Suprapubic skin (tissue), 4 donors: ENCODE data around the gene FDX2. TPM values are rescaled to one million over a fixed set of nuclear protein-coding genes. Genes with fewer than 3 reads are reported as not detected.

Source experiments
- DNase-seq, 2 donors: peaks; one replicate each; pipeline ENCODE4 v3.0.0-alpha.2; 2019; ENCODE audit warnings: low spot score in 2 of 2
- H3K27ac ChIP-seq: fragments of 200-600 bp; sonication (generic); one replicate; pipeline ENCODE4 v1.5.1; 2019
- H3K27me3 ChIP-seq: fragments of 200-600 bp; sonication (generic); one replicate; pipeline ENCODE4 v1.5.1; 2019
- H3K36me3 ChIP-seq: fragments of 200-600 bp; sonication (generic); one replicate; pipeline ENCODE4 v1.5.1; 2019
- H3K4me1 ChIP-seq: fragments of 200-600 bp; sonication (generic); one replicate; pipeline ENCODE4 v1.5.1; 2019
- H3K4me3 ChIP-seq: fragments of 200-600 bp; sonication (generic); one replicate; pipeline ENCODE4 v1.5.1; 2019; ENCODE audit warnings: mild to moderate bottlenecking
- H3K9me3 ChIP-seq: fragments of 200-600 bp; sonication (generic); one replicate; pipeline ENCODE4 v1.5.1; 2019
- EP300 ChIP-seq: sonication (generic); formaldehyde crosslinking; IDR thresholded peaks from one replicate; pipeline ENCODE4 v1.6.1; 2017; ENCODE audit warnings: antibody characterized with exemption
- POLR2A ChIP-seq, 2 donors: fragments of 450-650 bp; IDR thresholded peaks; one replicate each; pipeline ENCODE4 v1.6.1; 2017; ENCODE audit warnings: antibody characterized with exemption in 2 of 2, mild to moderate bottlenecking in 2 of 2, moderate library complexity in 2 of 2
- POLR2AphosphoS5 ChIP-seq, 3 donors: sonication (generic); formaldehyde crosslinking; IDR thresholded peaks; one replicate each; pipeline ENCODE4 v1.6.1; 2017; ENCODE audit warnings: antibody characterized with exemption in 3 of 3
- WGBS: methylation state at CpG from one replicate; pipeline ENCODE4 v1.1.5; 2018; 5-methylcytosine and 5-hydroxymethylcytosine counted together
- total RNA-seq, 4 donors: library from RNA; depleted of rRNA; stranded (reverse); fragments of >200 nt; gene quantifications; one replicate each; pipeline ENCODE4 v1.1.0, GENCODE V29; 2016
- TF ChIP-seq, protein P1 (sequence below), 2 donors: fragments of 200-600 bp in 1 of 2; fragments of 450-650 bp in 1 of 2; sonication (generic) in 1 of 2; IDR thresholded peaks; one replicate each; pipeline ENCODE4 v1.5.1; 2016 to 2019; ENCODE audit warnings: antibody characterized with exemption in 2 of 2, mild to moderate bottlenecking in 1 of 2, moderate library complexity in 1 of 2

The FDX2 gene
- total RNA-seq, 4 donors from 2014 or later: 7.9 to 19.0 (median 14.5) TPM

DNA sequence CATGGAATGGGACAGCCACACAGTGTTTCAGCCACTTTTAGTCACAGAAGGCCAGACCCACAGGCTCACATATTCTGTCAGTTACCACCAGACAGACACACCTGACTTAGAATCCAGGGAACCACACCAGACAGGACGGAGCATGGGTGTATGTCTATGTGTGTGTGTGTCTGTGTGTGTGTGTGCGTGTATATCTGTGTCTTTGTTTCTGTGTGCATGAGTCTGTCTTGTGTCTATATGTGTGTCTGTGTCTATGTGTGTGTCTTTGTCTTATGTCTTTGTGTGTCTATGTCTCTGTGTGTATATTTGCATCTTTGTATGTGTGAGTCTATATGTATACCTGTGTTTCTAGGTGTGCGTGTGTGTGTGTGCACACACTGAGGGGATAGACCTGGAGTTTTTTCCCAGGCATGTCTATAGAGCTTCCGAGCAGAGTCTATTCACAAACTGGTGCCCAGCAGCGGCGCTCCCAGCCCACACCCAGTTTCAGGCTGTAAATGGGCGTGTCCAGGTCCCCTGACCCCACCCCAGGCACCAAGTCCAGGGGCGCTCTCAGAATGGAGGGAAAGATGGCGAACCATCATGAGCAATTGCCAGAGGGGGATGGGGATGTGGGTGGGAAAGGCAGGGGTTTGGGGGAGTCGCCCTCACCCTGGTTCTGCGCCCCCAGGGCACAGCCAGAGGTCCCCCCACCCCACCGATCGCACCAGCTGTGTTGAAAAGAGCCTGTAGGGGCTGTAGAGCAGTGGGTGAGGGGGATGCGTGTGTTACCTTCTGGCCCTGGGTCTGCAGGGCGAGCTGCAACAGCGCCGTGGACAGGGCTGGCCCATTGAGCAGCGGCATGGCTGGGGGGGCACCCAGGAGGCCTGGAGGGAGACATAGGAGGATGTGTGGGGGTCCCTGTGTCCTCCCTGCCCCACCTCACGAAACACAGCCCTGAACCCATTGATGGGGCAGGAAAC, 6.3 kb upstream of the FDX2 start:
- WGBS: 88% methylated on average over 16 of the region's 19 CpGs
- H3K27ac ChIP-seq: no peak overlapping the region
- no peak for DNase-seq
- H3K4me1 ChIP-seq: no peaks in the 10 kb centered on the region
- H3K4me3 ChIP-seq: no peak overlapping the region
- peaks cover 98% of the 10 kb centered on the region for H3K36me3 ChIP-seq
- TF ChIP-seq EP300 (no peak), POLR2A (IDR thresholded peaks at IDR 0.05) (no peak), POLR2AphosphoS5 (IDR thresholded peaks at IDR 0.05) (no peak)
- TF ChIP-seq, protein P1, sequence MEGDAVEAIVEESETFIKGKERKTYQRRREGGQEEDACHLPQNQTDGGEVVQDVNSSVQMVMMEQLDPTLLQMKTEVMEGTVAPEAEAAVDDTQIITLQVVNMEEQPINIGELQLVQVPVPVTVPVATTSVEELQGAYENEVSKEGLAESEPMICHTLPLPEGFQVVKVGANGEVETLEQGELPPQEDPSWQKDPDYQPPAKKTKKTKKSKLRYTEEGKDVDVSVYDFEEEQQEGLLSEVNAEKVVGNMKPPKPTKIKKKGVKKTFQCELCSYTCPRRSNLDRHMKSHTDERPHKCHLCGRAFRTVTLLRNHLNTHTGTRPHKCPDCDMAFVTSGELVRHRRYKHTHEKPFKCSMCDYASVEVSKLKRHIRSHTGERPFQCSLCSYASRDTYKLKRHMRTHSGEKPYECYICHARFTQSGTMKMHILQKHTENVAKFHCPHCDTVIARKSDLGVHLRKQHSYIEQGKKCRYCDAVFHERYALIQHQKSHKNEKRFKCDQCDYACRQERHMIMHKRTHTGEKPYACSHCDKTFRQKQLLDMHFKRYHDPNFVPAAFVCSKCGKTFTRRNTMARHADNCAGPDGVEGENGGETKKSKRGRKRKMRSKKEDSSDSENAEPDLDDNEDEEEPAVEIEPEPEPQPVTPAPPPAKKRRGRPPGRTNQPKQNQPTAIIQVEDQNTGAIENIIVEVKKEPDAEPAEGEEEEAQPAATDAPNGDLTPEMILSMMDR (IDR thresholded peaks at IDR 0.05): no peak
- no peaks in the 10 kb centered on the region for H3K9me3 ChIP-seq
- no peaks in the 10 kb centered on the region for H3K27me3 ChIP-seq

DNA sequence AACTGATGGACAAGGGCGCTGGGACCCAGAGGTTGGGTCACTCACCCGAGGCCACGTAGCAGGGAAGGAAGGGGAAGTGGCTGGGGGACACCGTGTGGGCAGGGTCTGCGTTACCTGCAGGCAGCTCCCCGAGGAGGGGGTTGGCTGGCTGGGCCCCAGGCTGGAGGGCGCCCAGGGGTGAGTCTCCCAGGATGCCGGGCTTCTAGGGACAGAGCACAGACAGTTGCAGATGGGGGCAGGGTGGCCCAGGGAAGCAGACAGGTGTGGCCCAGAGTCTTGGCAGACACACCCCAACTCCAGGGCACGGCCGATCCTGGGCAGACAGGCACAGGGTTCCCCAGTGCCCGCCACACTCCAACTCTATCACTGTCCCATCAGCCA, 5.6 kb upstream of the FDX2 start:
- Histone ChIP-seq H3K9me3 (no peaks in the 10 kb centered on the region), H3K36me3 (peaks cover 96% of the 10 kb centered on the region), H3K4me3 (no peak overlapping the region), H3K27ac (no peak overlapping the region), H3K4me1 (no peaks in the 10 kb centered on the region), H3K27me3 (no peaks in the 10 kb centered on the region)
- whole genome bisulfite sequencing: 88% methylated on average over 10 of the region's 11 CpGs
- TF ChIP-seq POLR2AphosphoS5 (IDR thresholded peaks at IDR 0.05) (no peak), POLR2A (IDR thresholded peaks at IDR 0.05) (no peak), EP300 (no peak)
- TF ChIP-seq, protein P1 (IDR thresholded peaks at IDR 0.05): no peak
- DNase-seq: no peak

DNA sequence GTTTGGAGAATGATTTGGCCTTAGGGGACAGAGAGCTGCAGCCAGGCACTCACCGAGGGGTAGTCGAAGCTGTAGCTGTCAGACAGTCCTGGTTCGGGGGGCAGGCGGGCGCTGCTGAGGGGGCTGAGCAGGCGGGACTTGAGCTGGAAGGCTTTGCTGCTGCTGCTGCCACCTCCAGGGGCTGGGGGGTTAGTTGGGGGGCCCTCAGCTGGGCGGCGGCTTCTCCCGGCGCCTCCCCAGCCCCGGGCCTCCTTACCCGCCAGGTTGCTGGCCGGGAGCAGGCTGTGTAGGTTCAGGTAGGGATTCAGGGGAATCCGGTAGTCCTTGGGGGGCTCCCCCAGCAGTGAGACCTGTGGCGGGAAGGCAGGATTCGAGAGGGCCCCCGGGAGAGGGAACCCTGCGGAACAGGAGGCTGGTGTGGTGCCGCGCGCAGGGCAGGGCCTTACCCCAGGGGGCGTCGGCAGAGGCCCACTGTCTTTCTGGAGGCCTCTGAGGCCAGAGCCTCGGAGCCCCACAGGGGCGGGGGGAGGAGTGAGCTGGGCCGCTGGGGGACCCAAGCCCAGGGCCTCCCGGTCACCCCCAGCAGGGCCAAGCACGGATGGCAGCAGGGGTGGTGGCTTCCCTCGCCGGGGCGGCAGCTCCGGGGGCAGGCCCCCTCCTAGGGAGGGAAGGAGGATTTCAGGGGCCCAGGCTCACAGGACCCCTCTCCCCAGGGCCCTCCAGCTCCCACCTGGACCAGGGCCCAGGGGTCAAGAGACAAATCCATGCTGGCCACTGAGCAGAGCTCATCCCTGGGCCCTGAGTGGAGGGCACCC, 5.0 kb upstream of the FDX2 start:
- peaks cover 90% of the 10 kb centered on the region for H3K36me3 ChIP-seq
- 90% methylated on average over 11 of the region's 32 CpGs for WGBS
- TF ChIP-seq POLR2A (IDR thresholded peaks at IDR 0.05): no peak
- no peak for TF ChIP-seq EP300
- TF ChIP-seq, protein P1 (IDR thresholded peaks at IDR 0.05): no peak
- no peak for TF ChIP-seq POLR2AphosphoS5 (IDR thresholded peaks at IDR 0.05)
- H3K27me3 ChIP-seq: no peaks in the 10 kb centered on the region
- peaks cover 5% of the 10 kb centered on the region for H3K4me1 ChIP-seq
- H3K4me3 ChIP-seq: no peak overlapping the region
- DNase-seq: no peak
- no peak overlapping the region for H3K27ac ChIP-seq
- no peaks in the 10 kb centered on the region for H3K9me3 ChIP-seq

DNA sequence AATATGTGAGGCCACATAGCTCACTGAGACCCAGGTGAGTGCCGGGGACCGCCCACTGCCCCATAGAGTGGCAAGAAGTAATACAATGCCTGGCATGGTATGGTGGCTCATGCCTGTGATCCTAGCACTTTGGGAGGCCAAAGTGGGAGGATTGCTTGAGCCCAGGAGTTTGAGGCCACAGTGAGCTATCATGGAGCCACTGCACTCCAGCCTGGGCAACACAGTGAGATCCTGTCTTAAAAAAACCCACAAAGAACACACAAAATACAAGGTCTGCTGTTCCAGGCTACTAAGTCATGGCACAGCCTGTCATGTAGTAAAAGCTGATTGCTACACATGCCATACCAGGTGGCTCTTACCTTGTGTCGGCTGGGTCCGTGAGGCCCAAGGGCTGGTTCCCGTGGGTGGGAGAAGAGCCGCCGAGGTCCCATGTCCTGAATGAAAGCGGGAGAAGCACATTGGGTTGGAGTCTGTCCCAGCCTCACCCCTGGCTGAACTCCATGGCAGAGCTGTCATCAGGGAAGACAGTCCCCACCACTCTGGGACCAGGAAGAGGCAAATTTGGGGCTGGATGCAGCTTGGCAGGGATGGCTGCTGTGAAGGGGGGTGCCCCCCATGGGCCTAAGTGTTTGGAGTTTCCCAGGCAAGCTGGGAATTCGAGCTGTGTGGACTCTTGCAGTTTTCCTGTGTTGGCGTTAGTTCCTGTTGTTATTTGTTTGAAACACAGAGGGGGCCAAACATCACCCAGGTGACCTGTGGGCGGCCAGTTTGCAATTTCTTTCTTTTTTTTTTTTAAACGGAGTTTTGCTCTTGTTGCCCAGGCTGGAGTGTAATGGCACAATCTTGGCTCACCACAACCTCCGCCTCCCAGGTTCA, 3.2 kb upstream of the FDX2 start:
- Histone ChIP-seq H3K4me1 (peaks cover 15% of the 10 kb centered on the region), H3K9me3 (no peaks in the 10 kb centered on the region), H3K27ac (no peak overlapping the region), H3K4me3 (no peak overlapping the region), H3K36me3 (peaks cover 72% of the 10 kb centered on the region), H3K27me3 (no peaks in the 10 kb centered on the region)
- no peak for TF ChIP-seq POLR2AphosphoS5 (IDR thresholded peaks at IDR 0.05)
- no peak for DNase-seq
- 92% methylated on average over 13 of the region's 13 CpGs for WGBS

DNA sequence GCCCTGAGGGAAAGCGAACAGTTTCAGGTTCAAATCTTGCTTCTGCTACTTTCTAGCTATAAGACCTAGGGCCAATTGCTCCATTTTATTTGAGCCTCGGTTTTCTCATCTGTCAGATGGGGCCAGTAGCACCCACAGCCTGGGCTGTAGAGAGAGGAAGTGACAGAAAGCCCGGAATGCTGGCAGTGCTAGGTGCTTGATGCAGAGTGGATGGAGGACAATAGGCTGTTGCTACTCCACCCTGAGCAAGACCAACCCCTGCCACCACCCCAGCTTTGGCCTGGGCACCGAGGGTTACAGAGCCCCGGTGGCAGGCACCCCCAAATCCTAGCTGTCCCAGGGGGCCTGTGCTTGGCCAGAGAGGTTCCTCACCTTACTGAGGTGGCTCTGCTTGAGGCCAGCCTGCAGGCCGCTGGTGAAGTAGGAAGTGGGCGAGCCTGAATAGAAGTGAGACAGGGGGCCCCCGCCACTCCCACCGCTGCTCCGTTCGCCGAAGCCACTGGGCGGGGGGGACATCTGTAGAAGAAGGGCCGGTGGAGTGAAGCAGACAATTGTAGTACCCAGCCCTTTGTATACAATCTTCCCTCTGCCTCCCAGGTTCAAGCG, 2.1 kb upstream of the FDX2 start:
- 89% methylated on average over 6 of the region's 15 CpGs for WGBS
- Histone ChIP-seq H3K27ac (no peak overlapping the region), H3K27me3 (no peaks in the 10 kb centered on the region), H3K36me3 (peaks cover 61% of the 10 kb centered on the region), H3K4me3 (no peak overlapping the region), H3K4me1 (peaks cover 15% of the 10 kb centered on the region), H3K9me3 (no peaks in the 10 kb centered on the region)
- no peak for TF ChIP-seq POLR2AphosphoS5 (IDR thresholded peaks at IDR 0.05)
- no peak for TF ChIP-seq POLR2A (IDR thresholded peaks at IDR 0.05)
- TF ChIP-seq EP300: no peak
- TF ChIP-seq, protein P1 (IDR thresholded peaks at IDR 0.05): no peak
- DNase-seq: no peak
